ENCODE results near the gene PELI1. TPM values are rescaled to one million over a fixed set of nuclear protein-coding genes. Genes with fewer than 3 reads are reported as not detected.

Gene PELI1
- total RNA-seq, 2 donors from 2014 or later: 33.1 to 59.4 TPM

GRCh38 chr2:64054161-64054915 lies 89.9 kb downstream of the PELI1 start:
- DNase-seq: no peak
- no peak for ATAC-seq (replicated peaks in 1 of 2)

DNA sequence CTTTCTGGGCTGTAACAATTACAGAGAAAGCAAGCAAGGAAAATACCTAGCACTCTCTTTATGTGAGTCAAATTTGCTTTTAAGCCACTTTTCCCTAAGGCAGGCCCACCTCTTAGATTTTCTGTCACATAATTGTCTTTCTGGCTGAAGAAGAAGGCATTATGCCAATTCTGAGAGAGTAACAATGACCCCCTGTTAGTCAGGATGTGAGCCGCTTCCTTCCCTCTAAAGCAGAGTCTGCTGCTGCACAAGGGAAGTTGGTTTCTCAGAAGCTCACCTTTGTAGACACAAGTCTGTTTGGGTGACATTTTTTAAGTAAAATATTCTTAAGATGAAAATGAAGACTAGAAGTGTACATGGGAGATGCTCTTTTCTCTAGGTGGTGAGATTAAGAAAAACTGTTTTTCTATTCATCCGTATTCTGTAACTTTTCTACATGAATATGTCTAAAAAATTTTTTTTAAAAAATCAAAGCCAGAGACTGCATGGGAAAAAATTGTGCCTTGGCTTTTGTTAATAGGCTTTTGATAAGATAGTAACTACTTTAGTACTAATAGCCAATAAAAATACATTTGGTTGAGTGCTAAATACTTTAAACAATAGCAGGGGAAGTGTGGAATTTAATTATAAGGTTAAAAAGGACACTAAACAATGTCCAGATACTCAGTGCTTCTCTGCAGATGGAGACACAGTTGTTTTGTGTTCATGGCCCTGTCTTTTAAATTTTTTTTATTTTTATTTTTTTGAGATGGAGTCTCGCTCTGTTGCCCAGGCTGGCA lies 91.6 kb downstream of the PELI1 start:
- no peaks in the 10 kb centered on the region for H3K27me3 Mint-ChIP-seq (ENCODE audit: low read depth)
- H3K36me3 Mint-ChIP-seq (ENCODE audit: insufficient read depth in 2 of 2): no peaks in the 10 kb centered on the region
- no peaks in the 10 kb centered on the region for H3K9me3 Mint-ChIP-seq
- peaks cover 45% of the 10 kb centered on the region for H3K4me1 Mint-ChIP-seq (ENCODE audit: low read depth)
- peak overlapping the region in 1 of 2 donors; percentile 31 for H3K4me3 Mint-ChIP-seq
- DNase-seq: no peak
- no peak overlapping the region for H3K27ac Mint-ChIP-seq
- ATAC-seq (replicated peaks in 1 of 2): no peak

More at GRCh38 chr2:64054161-64054915, 89.9 kb downstream of the PELI1 start:
- H3K4me1 Mint-ChIP-seq (ENCODE audit: low read depth): peaks cover 44% of the 10 kb centered on the region
- H3K36me3 Mint-ChIP-seq (ENCODE audit: insufficient read depth in 2 of 2): no peaks in the 10 kb centered on the region
- H3K27ac Mint-ChIP-seq: no peak overlapping the region
- H3K27me3 Mint-ChIP-seq (ENCODE audit: low read depth): no peaks in the 10 kb centered on the region
- H3K9me3 Mint-ChIP-seq: no peaks in the 10 kb centered on the region
- H3K4me3 Mint-ChIP-seq: no peak overlapping the region

DNA sequence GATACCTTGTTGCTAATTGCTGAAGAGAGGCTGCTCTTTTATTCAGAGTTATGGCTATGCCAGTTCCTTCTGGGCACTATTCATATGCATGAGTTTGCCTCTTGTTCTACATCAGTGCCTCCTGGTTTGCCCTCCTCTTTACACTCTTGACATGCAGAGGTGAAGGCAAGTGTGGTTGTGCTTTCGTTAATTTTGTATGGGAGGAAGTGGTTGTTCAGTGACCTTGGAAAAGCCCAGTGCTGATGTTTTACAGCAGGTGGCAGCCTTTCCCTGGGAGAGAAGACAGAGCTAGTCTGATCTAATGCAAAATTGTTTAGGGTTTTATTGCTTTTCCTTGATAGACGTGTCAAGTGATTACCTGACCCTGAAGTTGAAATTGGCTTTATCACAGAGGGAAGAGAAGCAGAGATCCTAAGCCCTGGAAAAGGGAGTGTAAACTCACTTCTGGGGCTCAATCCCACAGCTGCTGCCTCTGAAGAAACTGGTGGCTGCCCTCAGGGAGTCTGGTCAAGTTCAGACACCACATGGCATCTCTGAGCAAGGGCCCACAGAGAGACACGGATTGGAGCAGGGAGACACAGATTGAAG lies 94.5 kb downstream of the PELI1 start:
- no peaks in the 10 kb centered on the region for H3K36me3 Mint-ChIP-seq (ENCODE audit: insufficient read depth in 2 of 2)
- no peak overlapping the region for H3K4me3 Mint-ChIP-seq
- H3K27me3 Mint-ChIP-seq (ENCODE audit: low read depth): no peaks in the 10 kb centered on the region
- no peak overlapping the region for H3K27ac Mint-ChIP-seq
- no peaks in the 10 kb centered on the region for H3K9me3 Mint-ChIP-seq
- DNase-seq (peak; percentile 68 to 70), ATAC-seq (replicated peaks in 1 of 2) (peak; percentile 92 to 95)
- peaks cover 38% of the 10 kb centered on the region for H3K4me1 Mint-ChIP-seq (ENCODE audit: low read depth)

- Mint-ChIP-seq H3K27me3 (ENCODE audit: low read depth) (no peaks in the 10 kb centered on the region), H3K36me3 (ENCODE audit: insufficient read depth in 2 of 2) (no peaks in the 10 kb centered on the region), H3K9me3 (no peaks in the 10 kb centered on the region), H3K4me1 (ENCODE audit: low read depth) (peaks cover 11% of the 10 kb centered on the region), H3K27ac (no peak overlapping the region), H3K4me3 (no peak overlapping the region)
- DNase-seq: no peak
- no peak for ATAC-seq (replicated peaks in 1 of 2)
These were observed 98.3 kb downstream of the PELI1 start for GRCh38 chr2:64045938-64046337.

Other genes with a start within 250 kb of the PELI1 start
- 10 to 100 TPM; 12.9 to 13.2 TPM for gene VPS54, start 125.0 kb downstream of the PELI1 start, total RNA-seq